Measurements from ENCODE around the gene RFTN1. TPM values are rescaled to one million over a fixed set of nuclear protein-coding genes. Genes with fewer than 3 reads are reported as not detected.

RFTN1 gene
- total and polyA plus RNA-seq, 2 experiments from 2014 or later, result 3.3 to 7.2 TPM

- Histone ChIP-seq H2AFZ (no peak overlapping the region), H3K27me3 (ENCODE audit: insufficient read depth) (no peaks in the 10 kb centered on the region), H3K79me2 (replicated peaks; ENCODE audit: insufficient read depth) (no peaks in the 10 kb centered on the region), H4K20me1 (replicated peaks; ENCODE audit: insufficient read depth) (no peaks in the 10 kb centered on the region), H3K36me3 (ENCODE audit: insufficient read depth) (no peaks in the 10 kb centered on the region), H3K9me2 (ENCODE audit: insufficient read depth) (no peaks in the 10 kb centered on the region), H3K4me3 (no peak overlapping the region), H3K4me2 (no peak overlapping the region), H3K27ac (ENCODE audit: low read depth) (no peak overlapping the region), H3K4me1 (ENCODE audit: insufficient read depth) (0 out of 2 replicates have a peak, but pooled peaks cover 2% of the 10 kb centered on the region), H3F3A (replicated peaks; ENCODE audit: low read depth) (no peaks in the 10 kb centered on the region)
- no peak overlapping the region for H3K27ac Mint-ChIP-seq
- H3K27me3 Mint-ChIP-seq (ENCODE audit: insufficient read depth, low read depth, poor library complexity), result peaks cover 8% of the 10 kb centered on the region
- no peak for ATAC-seq
- no peaks in the 10 kb centered on the region; the same call in 2 of the 3 replicates for H3K9me3 Mint-ChIP-seq
- H3K36me3 Mint-ChIP-seq (ENCODE audit: low read depth), result peaks cover 19% of the 10 kb centered on the region
- no peaks in the 10 kb centered on the region; the same call in 1 of the 3 replicates for H3K4me1 Mint-ChIP-seq
- TF ChIP-seq EZH2 (IDR thresholded peaks at IDR 0.05; ENCODE audit: low read depth, unreplicated experiment) (no peak), POLR2AphosphoS5 (IDR thresholded peaks at IDR 0.05; ENCODE audit: low read depth) (no peak), JUNB (IDR thresholded peaks at IDR 0.05; ENCODE audit: unreplicated experiment) (no peak), CREB1 (CRISPR knock-in tag; IDR thresholded peaks at IDR 0.05; ENCODE audit: low read depth) (no peak), EZH2phosphoT487 (IDR thresholded peaks at IDR 0.05; ENCODE audit: unreplicated experiment) (no peak), ZNF114 (CRISPR knock-in tag; IDR thresholded peaks at IDR 0.05) (no peak), CTCF (conservative IDR thresholded peaks at IDR 0.05; ENCODE audit: low read depth in 2 of 2) (no peak), ZNF331 (CRISPR knock-in tag; IDR thresholded peaks at IDR 0.05; ENCODE audit: low read depth) (no peak), NANOG (IDR thresholded peaks at IDR 0.05; ENCODE audit: borderline replicate concordance) (no peak), STAT1 (IDR thresholded peaks at IDR 0.05; ENCODE audit: unreplicated experiment) (no peak), ETS1 (IDR thresholded peaks at IDR 0.05) (no peak)
- TF ChIP-seq, protein P1, sequence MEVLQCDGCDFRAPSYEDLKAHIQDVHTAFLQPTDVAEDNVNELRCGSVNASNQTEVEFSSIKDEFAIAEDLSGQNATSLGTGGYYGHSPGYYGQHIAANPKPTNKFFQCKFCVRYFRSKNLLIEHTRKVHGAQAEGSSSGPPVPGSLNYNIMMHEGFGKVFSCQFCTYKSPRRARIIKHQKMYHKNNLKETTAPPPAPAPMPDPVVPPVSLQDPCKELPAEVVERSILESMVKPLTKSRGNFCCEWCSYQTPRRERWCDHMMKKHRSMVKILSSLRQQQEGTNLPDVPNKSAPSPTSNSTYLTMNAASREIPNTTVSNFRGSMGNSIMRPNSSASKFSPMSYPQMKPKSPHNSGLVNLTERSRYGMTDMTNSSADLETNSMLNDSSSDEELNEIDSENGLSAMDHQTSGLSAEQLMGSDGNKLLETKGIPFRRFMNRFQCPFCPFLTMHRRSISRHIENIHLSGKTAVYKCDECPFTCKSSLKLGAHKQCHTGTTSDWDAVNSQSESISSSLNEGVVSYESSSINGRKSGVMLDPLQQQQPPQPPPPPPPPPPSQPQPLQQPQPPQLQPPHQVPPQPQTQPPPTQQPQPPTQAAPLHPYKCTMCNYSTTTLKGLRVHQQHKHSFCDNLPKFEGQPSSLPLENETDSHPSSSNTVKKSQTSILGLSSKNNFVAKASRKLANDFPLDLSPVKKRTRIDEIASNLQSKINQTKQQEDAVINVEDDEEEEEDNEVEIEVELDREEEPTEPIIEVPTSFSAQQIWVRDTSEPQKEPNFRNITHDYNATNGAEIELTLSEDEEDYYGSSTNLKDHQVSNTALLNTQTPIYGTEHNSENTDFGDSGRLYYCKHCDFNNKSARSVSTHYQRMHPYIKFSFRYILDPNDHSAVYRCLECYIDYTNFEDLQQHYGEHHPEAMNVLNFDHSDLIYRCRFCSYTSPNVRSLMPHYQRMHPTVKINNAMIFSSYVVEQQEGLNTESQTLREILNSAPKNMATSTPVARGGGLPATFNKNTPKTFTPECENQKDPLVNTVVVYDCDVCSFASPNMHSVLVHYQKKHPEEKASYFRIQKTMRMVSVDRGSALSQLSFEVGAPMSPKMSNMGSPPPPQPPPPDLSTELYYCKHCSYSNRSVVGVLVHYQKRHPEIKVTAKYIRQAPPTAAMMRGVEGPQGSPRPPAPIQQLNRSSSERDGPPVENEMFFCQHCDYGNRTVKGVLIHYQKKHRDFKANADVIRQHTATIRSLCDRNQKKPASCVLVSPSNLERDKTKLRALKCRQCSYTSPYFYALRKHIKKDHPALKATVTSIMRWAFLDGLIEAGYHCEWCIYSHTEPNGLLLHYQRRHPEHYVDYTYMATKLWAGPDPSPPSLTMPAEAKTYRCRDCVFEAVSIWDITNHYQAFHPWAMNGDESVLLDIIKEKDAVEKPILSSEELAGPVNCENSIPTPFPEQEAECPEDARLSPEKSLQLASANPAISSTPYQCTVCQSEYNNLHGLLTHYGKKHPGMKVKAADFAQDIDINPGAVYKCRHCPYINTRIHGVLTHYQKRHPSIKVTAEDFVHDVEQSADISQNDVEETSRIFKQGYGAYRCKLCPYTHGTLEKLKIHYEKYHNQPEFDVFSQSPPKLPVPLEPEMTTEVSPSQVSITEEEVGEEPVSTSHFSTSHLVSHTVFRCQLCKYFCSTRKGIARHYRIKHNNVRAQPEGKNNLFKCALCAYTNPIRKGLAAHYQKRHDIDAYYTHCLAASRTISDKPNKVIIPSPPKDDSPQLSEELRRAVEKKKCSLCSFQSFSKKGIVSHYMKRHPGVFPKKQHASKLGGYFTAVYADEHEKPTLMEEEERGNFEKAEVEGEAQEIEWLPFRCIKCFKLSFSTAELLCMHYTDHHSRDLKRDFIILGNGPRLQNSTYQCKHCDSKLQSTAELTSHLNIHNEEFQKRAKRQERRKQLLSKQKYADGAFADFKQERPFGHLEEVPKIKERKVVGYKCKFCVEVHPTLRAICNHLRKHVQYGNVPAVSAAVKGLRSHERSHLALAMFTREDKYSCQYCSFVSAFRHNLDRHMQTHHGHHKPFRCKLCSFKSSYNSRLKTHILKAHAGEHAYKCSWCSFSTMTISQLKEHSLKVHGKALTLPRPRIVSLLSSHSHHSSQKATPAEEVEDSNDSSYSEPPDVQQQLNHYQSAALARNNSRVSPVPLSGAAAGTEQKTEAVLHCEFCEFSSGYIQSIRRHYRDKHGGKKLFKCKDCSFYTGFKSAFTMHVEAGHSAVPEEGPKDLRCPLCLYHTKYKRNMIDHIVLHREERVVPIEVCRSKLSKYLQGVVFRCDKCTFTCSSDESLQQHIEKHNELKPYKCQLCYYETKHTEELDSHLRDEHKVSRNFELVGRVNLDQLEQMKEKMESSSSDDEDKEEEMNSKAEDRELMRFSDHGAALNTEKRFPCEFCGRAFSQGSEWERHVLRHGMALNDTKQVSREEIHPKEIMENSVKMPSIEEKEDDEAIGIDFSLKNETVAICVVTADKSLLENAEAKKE (CRISPR knock-in tag; IDR thresholded peaks at IDR 0.05), result no peak
- TF ChIP-seq, protein P2, sequence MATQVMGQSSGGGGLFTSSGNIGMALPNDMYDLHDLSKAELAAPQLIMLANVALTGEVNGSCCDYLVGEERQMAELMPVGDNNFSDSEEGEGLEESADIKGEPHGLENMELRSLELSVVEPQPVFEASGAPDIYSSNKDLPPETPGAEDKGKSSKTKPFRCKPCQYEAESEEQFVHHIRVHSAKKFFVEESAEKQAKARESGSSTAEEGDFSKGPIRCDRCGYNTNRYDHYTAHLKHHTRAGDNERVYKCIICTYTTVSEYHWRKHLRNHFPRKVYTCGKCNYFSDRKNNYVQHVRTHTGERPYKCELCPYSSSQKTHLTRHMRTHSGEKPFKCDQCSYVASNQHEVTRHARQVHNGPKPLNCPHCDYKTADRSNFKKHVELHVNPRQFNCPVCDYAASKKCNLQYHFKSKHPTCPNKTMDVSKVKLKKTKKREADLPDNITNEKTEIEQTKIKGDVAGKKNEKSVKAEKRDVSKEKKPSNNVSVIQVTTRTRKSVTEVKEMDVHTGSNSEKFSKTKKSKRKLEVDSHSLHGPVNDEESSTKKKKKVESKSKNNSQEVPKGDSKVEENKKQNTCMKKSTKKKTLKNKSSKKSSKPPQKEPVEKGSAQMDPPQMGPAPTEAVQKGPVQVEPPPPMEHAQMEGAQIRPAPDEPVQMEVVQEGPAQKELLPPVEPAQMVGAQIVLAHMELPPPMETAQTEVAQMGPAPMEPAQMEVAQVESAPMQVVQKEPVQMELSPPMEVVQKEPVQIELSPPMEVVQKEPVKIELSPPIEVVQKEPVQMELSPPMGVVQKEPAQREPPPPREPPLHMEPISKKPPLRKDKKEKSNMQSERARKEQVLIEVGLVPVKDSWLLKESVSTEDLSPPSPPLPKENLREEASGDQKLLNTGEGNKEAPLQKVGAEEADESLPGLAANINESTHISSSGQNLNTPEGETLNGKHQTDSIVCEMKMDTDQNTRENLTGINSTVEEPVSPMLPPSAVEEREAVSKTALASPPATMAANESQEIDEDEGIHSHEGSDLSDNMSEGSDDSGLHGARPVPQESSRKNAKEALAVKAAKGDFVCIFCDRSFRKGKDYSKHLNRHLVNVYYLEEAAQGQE (IDR thresholded peaks at IDR 0.05; ENCODE audit: unreplicated experiment), result no peak
- H3K4me3 Mint-ChIP-seq, result no peak overlapping the region
- DNase-seq (ENCODE audit: low spot score), result no peak
Measured at GRCh38 chr3:16337856-16338540, 175.5 kb downstream of the RFTN1 start.

All from GM23338 (cell line).